ENCODE measurements around the gene CHRNA4.

Gene CHRNA4

DNA sequence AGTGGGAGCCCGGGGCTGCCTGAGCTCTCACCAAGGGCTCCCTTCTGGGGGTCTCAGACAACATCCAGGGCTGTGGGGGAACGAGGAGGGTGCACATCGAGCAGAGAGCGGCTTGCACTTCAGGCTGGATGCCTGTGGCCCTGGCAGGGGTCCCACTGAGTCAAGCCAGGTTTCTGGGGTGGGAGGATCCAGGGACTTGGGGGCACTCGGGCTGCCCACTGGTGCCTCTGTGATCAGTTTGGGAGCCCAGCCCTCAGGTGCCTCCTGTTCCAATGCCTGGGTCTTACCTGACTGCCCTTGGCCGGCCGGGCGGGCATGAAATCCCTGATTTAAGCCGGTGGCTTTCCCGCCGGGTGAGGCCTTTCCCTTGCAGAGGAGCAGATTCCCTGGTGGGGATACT, 67.7 kb downstream of the CHRNA4 start:
- no peak for DNase-seq (ENCODE audit: low read depth)
- no peak overlapping the region for H3K4me3 ChIP-seq (ENCODE audit: low read depth, low read length)
- TF ChIP-seq, protein P1, sequence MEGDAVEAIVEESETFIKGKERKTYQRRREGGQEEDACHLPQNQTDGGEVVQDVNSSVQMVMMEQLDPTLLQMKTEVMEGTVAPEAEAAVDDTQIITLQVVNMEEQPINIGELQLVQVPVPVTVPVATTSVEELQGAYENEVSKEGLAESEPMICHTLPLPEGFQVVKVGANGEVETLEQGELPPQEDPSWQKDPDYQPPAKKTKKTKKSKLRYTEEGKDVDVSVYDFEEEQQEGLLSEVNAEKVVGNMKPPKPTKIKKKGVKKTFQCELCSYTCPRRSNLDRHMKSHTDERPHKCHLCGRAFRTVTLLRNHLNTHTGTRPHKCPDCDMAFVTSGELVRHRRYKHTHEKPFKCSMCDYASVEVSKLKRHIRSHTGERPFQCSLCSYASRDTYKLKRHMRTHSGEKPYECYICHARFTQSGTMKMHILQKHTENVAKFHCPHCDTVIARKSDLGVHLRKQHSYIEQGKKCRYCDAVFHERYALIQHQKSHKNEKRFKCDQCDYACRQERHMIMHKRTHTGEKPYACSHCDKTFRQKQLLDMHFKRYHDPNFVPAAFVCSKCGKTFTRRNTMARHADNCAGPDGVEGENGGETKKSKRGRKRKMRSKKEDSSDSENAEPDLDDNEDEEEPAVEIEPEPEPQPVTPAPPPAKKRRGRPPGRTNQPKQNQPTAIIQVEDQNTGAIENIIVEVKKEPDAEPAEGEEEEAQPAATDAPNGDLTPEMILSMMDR (IDR thresholded peaks at IDR 0.05; ENCODE audit: control insufficient read depth, extremely low read depth, insufficient read depth): no peak

Measured in LNCaP clone FGC (cell line).